ENCODE results near the gene MEX3A.

Gene MEX3A

GRCh38 chr1:156080863-156081179 is 1.4 kb downstream of the MEX3A start:
- TF ChIP-seq GATA2 (IDR thresholded peaks at IDR 0.05; ENCODE audit: low read depth, low read length) (no peak), GATA3 (IDR thresholded peaks at IDR 0.05; ENCODE audit: low read depth, low read length) (no peak)

- TF ChIP-seq GATA2 (IDR thresholded peaks at IDR 0.05; ENCODE audit: low read depth, low read length) (no peak), GATA3 (IDR thresholded peaks at IDR 0.05; ENCODE audit: low read depth, low read length) (no peak)
Observed at GRCh38 chr1:156080241-156080862, 1.9 kb downstream of the MEX3A start.

GRCh38 chr1:156079762-156080161 is 2.5 kb downstream of the MEX3A start:
- TF ChIP-seq GATA3 (IDR thresholded peaks at IDR 0.05; ENCODE audit: low read depth, low read length) (no peak), GATA2 (IDR thresholded peaks at IDR 0.05; ENCODE audit: low read depth, low read length) (no peak)

GRCh38 chr1:156078728-156079127 is 3.5 kb downstream of the MEX3A start:
- no peak for TF ChIP-seq GATA3 (IDR thresholded peaks at IDR 0.05; ENCODE audit: low read depth, low read length)
- TF ChIP-seq GATA2 (IDR thresholded peaks at IDR 0.05; ENCODE audit: low read depth, low read length), result no peak

- TF ChIP-seq GATA3 (IDR thresholded peaks at IDR 0.05; ENCODE audit: low read depth, low read length), result no peak
- TF ChIP-seq GATA2 (IDR thresholded peaks at IDR 0.05; ENCODE audit: low read depth, low read length), result no peak
Observed at GRCh38 chr1:156077430-156077760, 4.9 kb downstream of the MEX3A start.

- TF ChIP-seq GATA2 (IDR thresholded peaks at IDR 0.05; ENCODE audit: low read depth, low read length) (no peak), GATA3 (IDR thresholded peaks at IDR 0.05; ENCODE audit: low read depth, low read length) (no peak)
Observed at GRCh38 chr1:156076609-156077429, 5.4 kb downstream of the MEX3A start.

- TF ChIP-seq GATA3 (IDR thresholded peaks at IDR 0.05; ENCODE audit: low read depth, low read length) (no peak), GATA2 (IDR thresholded peaks at IDR 0.05; ENCODE audit: low read depth, low read length) (no peak)
Observed at GRCh38 chr1:156075775-156076204, 6.5 kb downstream of the MEX3A start.

- TF ChIP-seq GATA3 (IDR thresholded peaks at IDR 0.05; ENCODE audit: low read depth, low read length), result no peak
- TF ChIP-seq GATA2 (IDR thresholded peaks at IDR 0.05; ENCODE audit: low read depth, low read length), result no peak
Observed at GRCh38 chr1:156075162-156075561, 7.1 kb downstream of the MEX3A start.

GRCh38 chr1:156074661-156075060 is 7.6 kb downstream of the MEX3A start:
- TF ChIP-seq GATA2 (IDR thresholded peaks at IDR 0.05; ENCODE audit: low read depth, low read length) (no peak), GATA3 (IDR thresholded peaks at IDR 0.05; ENCODE audit: low read depth, low read length) (no peak)

GRCh38 chr1:156073740-156074139 is 8.5 kb downstream of the MEX3A start:
- no peak for TF ChIP-seq GATA2 (IDR thresholded peaks at IDR 0.05; ENCODE audit: low read depth, low read length)
- TF ChIP-seq GATA3 (IDR thresholded peaks at IDR 0.05; ENCODE audit: low read depth, low read length), result no peak

GRCh38 chr1:156073110-156073687 is 9.1 kb downstream of the MEX3A start:
- TF ChIP-seq GATA3 (IDR thresholded peaks at IDR 0.05; ENCODE audit: low read depth, low read length), result no peak
- TF ChIP-seq GATA2 (IDR thresholded peaks at IDR 0.05; ENCODE audit: low read depth, low read length), result no peak

- TF ChIP-seq GATA3 (IDR thresholded peaks at IDR 0.05; ENCODE audit: low read depth, low read length), result no peak
- TF ChIP-seq GATA2 (IDR thresholded peaks at IDR 0.05; ENCODE audit: low read depth, low read length), result no peak
Observed at GRCh38 chr1:156072251-156072650, 10.0 kb downstream of the MEX3A start.

GRCh38 chr1:156070548-156070947 is 11.7 kb downstream of the MEX3A start:
- TF ChIP-seq GATA3 (IDR thresholded peaks at IDR 0.05; ENCODE audit: low read depth, low read length) (no peak), GATA2 (IDR thresholded peaks at IDR 0.05; ENCODE audit: low read depth, low read length) (no peak)

GRCh38 chr1:156069490-156070455 is 12.5 kb downstream of the MEX3A start:
- TF ChIP-seq GATA2 (IDR thresholded peaks at IDR 0.05; ENCODE audit: low read depth, low read length) (no peak), GATA3 (IDR thresholded peaks at IDR 0.05; ENCODE audit: low read depth, low read length) (no peak)

All from SH-SY5Y (cell line).